Activated naive CD4-positive, alpha-beta T cell treated with anti-CD3 and anti-CD28 coated beads for 36 hours (primary cell): ENCODE results near the gene ZZZ3. TPM values are rescaled to one million over a fixed set of nuclear protein-coding genes. Genes with fewer than 3 reads are reported as not detected.
"Not testable (repeated sequence)": the region's sequence is repeated elsewhere in the genome, so short reads cannot be mapped to it uniquely, and the experiment has no call there.

Source experiments
- CTCF ChIA-PET: fragments of 350-600 bp; sonication (Branson Sonifier 250); formaldehyde crosslinking; loops from one replicate; lab custom pipeline; 2021; ENCODE audit warnings: antibody characterized with exemption; lab: Charles Lee
- DNase-seq: peaks from one replicate; pipeline ENCODE4 v3.0.0-alpha.2; 2020
- H3K27ac Mint-ChIP-seq: one replicate; pipeline ENCODE4 v1.8.0; 2021; ENCODE audit warnings: mild to moderate bottlenecking, mixed read lengths
- H3K27me3 Mint-ChIP-seq: one replicate; pipeline ENCODE4 v1.8.0; 2021; ENCODE audit warnings: low read depth, mixed read lengths
- H3K36me3 Mint-ChIP-seq: one replicate; pipeline ENCODE4 v1.8.0; 2021; ENCODE audit warnings: low read depth, mixed read lengths
- H3K4me1 Mint-ChIP-seq: one replicate; pipeline ENCODE4 v1.8.0; 2021; ENCODE audit warnings: low read depth, mixed read lengths
- H3K4me3 Mint-ChIP-seq: one replicate; pipeline ENCODE4 v1.8.0; 2021; ENCODE audit warnings: mild to moderate bottlenecking, moderate library complexity, mixed read lengths
- H3K9me3 Mint-ChIP-seq: one replicate; pipeline ENCODE4 v1.8.0; 2021; ENCODE audit warnings: mixed read lengths
- intact Hi-C: fragments of 100-400 bp; cut with micrococcal nuclease; formaldehyde crosslinking; loops from one replicate; pipeline ENCODE4 v1.15.1; 2023
- total RNA-seq, 2 experiments: library from RNA; stranded (reverse); gene quantifications; one replicate each; pipeline ENCODE4 v1.2.3, GENCODE V29; 2021

The ZZZ3 gene
- 10 to 100 TPM; 36.6 to 39.3 TPM for total RNA-seq

DNA sequence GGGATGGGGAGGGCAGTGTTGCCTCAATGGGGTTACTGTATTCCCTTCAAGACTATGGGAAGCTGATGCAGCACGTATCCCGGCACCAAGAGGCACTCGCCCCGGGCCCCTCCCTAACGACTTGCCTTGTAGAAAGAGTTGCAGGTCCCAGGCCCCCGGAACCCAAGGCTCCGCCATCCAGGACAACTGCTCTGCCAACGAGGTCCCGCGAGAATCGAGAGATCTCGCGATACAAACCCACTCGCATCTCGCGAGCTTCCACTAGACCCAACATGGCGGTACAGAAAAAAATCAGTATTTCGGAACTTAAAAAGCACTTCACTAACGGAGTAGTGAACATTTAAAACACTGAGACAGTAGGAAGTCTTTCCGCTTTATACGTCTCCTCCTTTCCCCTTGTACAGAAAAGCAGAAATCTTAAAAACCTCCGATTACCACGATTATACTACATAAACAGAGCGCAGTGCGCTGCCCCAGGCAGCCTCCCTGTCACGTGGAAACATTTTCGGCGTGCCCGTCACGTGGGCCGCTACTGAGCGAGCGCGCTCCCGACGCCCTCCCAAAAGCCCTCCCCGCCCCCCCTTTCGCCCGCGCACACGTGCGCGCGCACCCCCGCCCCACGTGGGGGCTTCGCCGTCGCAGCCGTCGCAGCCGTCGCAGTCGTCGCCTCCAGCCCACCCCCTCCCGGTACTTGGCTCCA lies at the start of gene ZZZ3:
ZZZ3 (minus strand) TSS at position 199 of the 700 bp plus-strand sequence. CDS start 49,304 bp downstream, outside the sequence.
- H3K27me3 Mint-ChIP-seq, result no peaks in the 10 kb centered on the region
- H3K36me3 Mint-ChIP-seq, result peaks cover 6% of the 10 kb centered on the region
- peak within 1 kb of the TSS; percentile 90 for H3K27ac Mint-ChIP-seq
- DNase-seq, result peak; percentile 95
- H3K4me3 Mint-ChIP-seq, result peak within 1 kb of the TSS; percentile 82
- intact Hi-C loops, result loop anchor here (1.0 to 10.0 kb wide), 16 partner anchors 77 to 1896 kb away; partner anchors contain the start of genes AK5, DNAJB4, FUBP1 and IFI44L
- peaks cover 35% of the 10 kb centered on the region for H3K4me1 Mint-ChIP-seq
- H3K9me3 Mint-ChIP-seq, result no peaks in the 10 kb centered on the region
- CTCF ChIA-PET, result interaction anchor here (0.9 to 1.8 kb wide), 6 partner anchors 11 to 296 kb away, joined by 3 to 6 read pairs (median 4); partner anchors contain the start of genes FUBP1 and MIGA1

DNA sequence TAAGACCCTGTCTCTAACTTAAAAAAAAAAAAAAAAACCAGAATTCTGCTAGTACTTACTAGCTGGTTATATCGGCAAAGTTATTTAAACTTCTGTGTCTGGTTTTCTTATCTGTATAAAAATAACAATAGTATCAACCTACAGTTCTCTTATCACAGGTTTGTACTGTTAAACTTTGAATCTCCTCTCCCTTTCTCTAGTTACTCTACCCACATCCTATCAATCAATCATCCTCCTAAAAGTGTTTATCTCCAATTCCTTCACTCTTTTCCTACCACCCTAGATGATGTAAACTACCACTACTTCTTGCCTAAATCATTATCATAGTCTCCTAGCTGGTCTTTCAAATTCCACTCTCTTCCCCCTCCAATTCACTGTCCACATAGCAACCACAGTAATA lies 49.6 kb upstream of the ZZZ3 start:
- DNase-seq, result no peak
- Mint-ChIP-seq H3K27ac (no peak overlapping the region), H3K9me3 (no peaks in the 10 kb centered on the region), H3K36me3 (peaks cover 7% of the 10 kb centered on the region), H3K4me3 (no peak overlapping the region), H3K27me3 (no peaks in the 10 kb centered on the region), H3K4me1 (no peaks in the 10 kb centered on the region)
- intact Hi-C loops, result no loop called here
- CTCF ChIA-PET, result interaction anchor here (1.0 kb wide), 1 partner anchor 10 kb away, joined by 3 read pairs; no protein-coding TSS in a partner anchor

- Mint-ChIP-seq H3K36me3 (peaks cover 33% of the 10 kb centered on the region), H3K4me1 (no peaks in the 10 kb centered on the region), H3K4me3 (no peak overlapping the region), H3K27me3 (no peaks in the 10 kb centered on the region), H3K9me3 (no peaks in the 10 kb centered on the region), H3K27ac (no peak overlapping the region)
- no peak for DNase-seq
- intact Hi-C loops, result no loop called here
- CTCF ChIA-PET, result no interaction called here
These were observed 43.2 kb upstream of the ZZZ3 start for GRCh38 chr1:77725706-77726105.

DNA sequence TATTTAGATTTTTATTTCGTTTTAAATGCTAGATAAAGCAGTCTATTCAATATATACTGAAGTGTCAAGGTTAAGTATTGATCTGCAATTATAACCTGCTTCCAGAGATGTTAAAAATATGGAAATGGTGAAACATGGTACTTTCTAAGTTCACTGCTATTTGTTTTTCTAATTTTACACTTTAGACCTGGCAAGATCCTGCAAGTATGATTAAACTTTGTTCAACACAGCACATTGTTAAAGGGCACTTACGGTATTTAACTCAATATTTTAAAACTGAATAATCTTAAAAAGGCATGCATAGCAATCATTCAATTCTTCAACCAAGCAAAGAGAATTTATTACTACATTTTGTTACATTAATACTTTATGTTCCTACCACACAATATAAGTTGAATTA lies 35.7 kb upstream of the ZZZ3 start:
- Mint-ChIP-seq H3K4me1 (no peaks in the 10 kb centered on the region), H3K9me3 (no peaks in the 10 kb centered on the region), H3K27me3 (no peaks in the 10 kb centered on the region), H3K36me3 (peaks cover 31% of the 10 kb centered on the region), H3K27ac (no peak overlapping the region), H3K4me3 (no peak overlapping the region)
- intact Hi-C loops, result no loop called here
- CTCF ChIA-PET, result no interaction called here
- DNase-seq, result no peak

DNA sequence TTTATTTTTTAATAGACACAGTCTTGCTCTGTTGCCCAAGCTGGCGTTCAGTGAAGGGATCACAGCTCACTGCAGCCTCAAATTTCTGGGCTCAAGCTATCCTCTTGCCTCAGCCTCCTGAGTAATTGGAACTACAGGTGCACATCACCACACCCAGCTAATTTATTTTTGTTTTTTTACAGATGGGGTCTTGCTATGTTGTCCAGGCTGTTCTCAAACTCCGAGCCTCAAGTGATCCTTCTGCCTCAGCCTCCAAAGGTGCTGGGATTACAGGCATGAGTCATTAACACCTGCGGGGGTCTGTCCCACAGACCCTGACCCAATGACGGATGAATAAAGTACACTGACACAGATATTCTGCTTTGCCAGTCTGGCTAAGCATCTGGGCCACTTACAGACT lies 33.6 kb upstream of the ZZZ3 start:
- H3K27me3 Mint-ChIP-seq, result no peaks in the 10 kb centered on the region
- peaks cover 18% of the 10 kb centered on the region for H3K36me3 Mint-ChIP-seq
- CTCF ChIA-PET, result no interaction called here
- H3K4me3 Mint-ChIP-seq, result no peak overlapping the region
- no peaks in the 10 kb centered on the region for H3K9me3 Mint-ChIP-seq
- no peak for DNase-seq
- intact Hi-C loops, result no loop called here
- H3K4me1 Mint-ChIP-seq, result no peaks in the 10 kb centered on the region
- H3K27ac Mint-ChIP-seq, result no peak overlapping the region

- no peak for DNase-seq
- H3K9me3 Mint-ChIP-seq, result no peaks in the 10 kb centered on the region
- H3K4me1 Mint-ChIP-seq, result no peaks in the 10 kb centered on the region
- CTCF ChIA-PET, result no interaction called here
- no peak overlapping the region for H3K4me3 Mint-ChIP-seq
- intact Hi-C loops, result no loop called here
- no peak overlapping the region for H3K27ac Mint-ChIP-seq
- no peaks in the 10 kb centered on the region for H3K27me3 Mint-ChIP-seq
- H3K36me3 Mint-ChIP-seq, result peaks cover 14% of the 10 kb centered on the region
These were observed 27.3 kb upstream of the ZZZ3 start for GRCh38 chr1:77709727-77710126.

DNA sequence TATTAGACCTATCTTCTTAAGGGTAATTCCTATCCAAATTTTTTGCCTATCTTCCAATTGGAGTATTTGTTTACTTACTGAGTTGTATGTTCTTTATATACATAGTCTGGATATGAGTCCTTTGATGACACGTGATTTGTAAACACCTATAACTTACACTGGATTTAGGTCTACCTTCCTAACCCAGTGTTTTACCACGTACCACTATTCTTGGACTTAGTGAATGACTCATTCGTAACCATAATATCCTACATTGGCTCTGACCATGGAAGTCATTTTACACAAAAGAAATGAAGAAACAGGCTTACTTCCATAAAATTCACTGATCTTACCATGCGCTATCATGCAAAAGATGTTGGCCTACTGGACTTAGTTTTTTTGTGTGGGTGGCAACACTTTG lies 23.9 kb upstream of the ZZZ3 start:
- Mint-ChIP-seq H3K27me3 (no peaks in the 10 kb centered on the region), H3K36me3 (peaks cover 8% of the 10 kb centered on the region), H3K9me3 (no peaks in the 10 kb centered on the region), H3K27ac (no peak overlapping the region), H3K4me1 (no peaks in the 10 kb centered on the region), H3K4me3 (no peak overlapping the region)
- no peak for DNase-seq
- CTCF ChIA-PET, result no interaction called here
- intact Hi-C loops, result no loop called here

DNA sequence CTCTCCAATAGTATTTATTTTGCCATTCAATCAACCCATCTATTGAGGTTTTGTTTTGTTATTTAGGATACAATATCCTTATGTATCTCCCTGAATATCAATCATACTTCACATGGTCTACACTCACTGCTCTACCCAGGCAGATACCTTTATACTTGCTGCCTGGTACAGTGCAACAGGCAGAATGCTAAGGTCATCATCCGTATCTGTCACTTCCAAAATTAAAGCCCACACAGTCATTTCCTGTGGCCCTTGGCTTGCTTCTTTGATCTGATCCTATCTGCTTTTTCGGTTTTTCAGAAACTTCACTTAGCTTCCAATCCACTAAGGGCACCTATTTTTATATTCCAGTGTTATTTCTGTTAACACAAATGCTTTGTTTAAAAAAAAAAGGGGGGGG lies 22.3 kb upstream of the ZZZ3 start:
- Mint-ChIP-seq H3K27ac (no peak overlapping the region), H3K4me3 (no peak overlapping the region), H3K27me3 (no peaks in the 10 kb centered on the region), H3K4me1 (no peaks in the 10 kb centered on the region), H3K36me3 (peaks cover 8% of the 10 kb centered on the region), H3K9me3 (no peaks in the 10 kb centered on the region)
- CTCF ChIA-PET, result no interaction called here
- no peak for DNase-seq
- intact Hi-C loops, result no loop called here

DNA sequence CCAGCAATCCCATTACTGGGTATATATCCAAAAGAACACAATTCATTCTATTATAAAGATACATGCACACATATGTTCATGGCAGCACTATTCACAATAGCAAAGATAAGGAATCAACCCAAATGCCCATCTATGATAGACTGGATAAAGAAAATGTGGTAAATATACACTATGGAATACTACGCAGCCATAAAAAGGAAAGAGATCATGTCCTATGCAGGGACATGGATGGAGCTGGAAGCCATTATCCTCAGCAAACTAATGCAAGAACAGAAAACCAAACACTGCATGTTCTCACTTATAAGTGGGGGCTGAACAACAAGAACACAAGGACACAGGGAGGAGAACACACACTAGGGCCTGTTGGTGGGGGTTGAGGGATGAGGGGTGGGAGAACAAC lies 17.2 kb upstream of the ZZZ3 start:
- CTCF ChIA-PET, result not testable (repeated sequence)

DNA sequence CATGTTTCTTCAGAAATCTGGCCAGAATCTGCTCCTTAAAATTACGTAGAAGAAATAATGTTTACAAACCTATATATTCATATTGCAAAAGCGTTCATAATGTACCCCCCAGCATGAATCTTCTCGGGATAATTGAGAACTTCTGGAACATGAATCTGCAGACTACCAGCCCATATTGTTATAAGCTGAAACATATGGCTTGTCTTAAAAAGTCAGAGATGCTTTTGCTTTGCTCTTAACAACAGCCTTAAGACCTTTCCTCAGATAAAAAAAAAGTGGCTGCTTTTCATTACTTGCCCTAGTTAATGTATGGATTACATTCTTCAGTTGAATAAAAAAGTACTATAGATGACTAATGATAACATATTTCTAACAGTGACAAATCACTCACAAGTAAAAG lies 15.0 kb upstream of the ZZZ3 start:
- Mint-ChIP-seq H3K9me3 (no peaks in the 10 kb centered on the region), H3K27ac (no peak overlapping the region), H3K4me1 (no peaks in the 10 kb centered on the region), H3K36me3 (peaks cover 14% of the 10 kb centered on the region), H3K27me3 (no peaks in the 10 kb centered on the region), H3K4me3 (no peak overlapping the region)
- no peak for DNase-seq
- intact Hi-C loops, result no loop called here
- CTCF ChIA-PET, result interaction anchor here (0.6 kb wide), 1 partner anchor 11 kb away, joined by 3 read pairs; no protein-coding TSS in a partner anchor

More for the DNA sequence above, 17.2 kb upstream of the ZZZ3 start:
- H3K36me3 Mint-ChIP-seq, result peaks cover 11% of the 10 kb centered on the region
- H3K27ac Mint-ChIP-seq, H3K9me3 Mint-ChIP-seq, H3K4me3 Mint-ChIP-seq, H3K4me1 Mint-ChIP-seq, H3K27me3 Mint-ChIP-seq, intact Hi-C loops, DNase-seq: not testable (repeated sequence)

- Mint-ChIP-seq H3K4me3 (no peak overlapping the region), H3K9me3 (no peaks in the 10 kb centered on the region), H3K4me1 (peaks cover 4% of the 10 kb centered on the region), H3K27ac (no peak overlapping the region), H3K36me3 (peaks cover 7% of the 10 kb centered on the region), H3K27me3 (no peaks in the 10 kb centered on the region)
- no peak for DNase-seq
- intact Hi-C loops, result loop anchor here (10.0 kb wide), 2 partner anchors 1424 to 1614 kb away; partner anchors contain the start of gene ST6GALNAC3
- CTCF ChIA-PET, result interaction anchor here (0.6 kb wide), 1 partner anchor 139 kb away, joined by 3 read pairs; no protein-coding TSS in a partner anchor
These were observed 6.5 kb upstream of the ZZZ3 start for GRCh38 chr1:77688939-77689338.

- peaks cover 4% of the 10 kb centered on the region for H3K36me3 Mint-ChIP-seq
- H3K27me3 Mint-ChIP-seq, result no peaks in the 10 kb centered on the region
- intact Hi-C loops, result loop anchor here (10.0 kb wide), 2 partner anchors 1423 to 1613 kb away; partner anchors contain the start of gene ST6GALNAC3
- CTCF ChIA-PET, result interaction anchor here (0.6 kb wide), 1 partner anchor 35 kb away, joined by 3 read pairs; no protein-coding TSS in a partner anchor
- H3K27ac Mint-ChIP-seq, result no peak overlapping the region
- peak; percentile 20 for DNase-seq
- peak overlapping the region; percentile 59 for H3K4me3 Mint-ChIP-seq
- no peaks in the 10 kb centered on the region for H3K9me3 Mint-ChIP-seq
- H3K4me1 Mint-ChIP-seq, result peaks cover 5% of the 10 kb centered on the region
These were observed 5.1 kb upstream of the ZZZ3 start for GRCh38 chr1:77687519-77687906.
